Sigmoid colon (tissue), 4 donors: ENCODE data around the gene SALL4.

ENCODE experiments used
- CTCF ChIP-seq, 4 experiments: fragments of 450-650 bp in 3 of 4; fragments of 200-600 bp in 1 of 4; IDR thresholded peaks; one replicate each; pipeline ENCODE4 v1.5.1; 2016 to 2019; ENCODE audit warnings: antibody characterized with exemption in 4 of 4, mild to moderate bottlenecking in 3 of 4, moderate library complexity in 2 of 4
- EP300 ChIP-seq, 4 donors: sonication (generic); formaldehyde crosslinking; IDR thresholded peaks; one replicate each; pipeline ENCODE4 v1.6.1; 2017; ENCODE audit warnings: antibody characterized with exemption in 4 of 4
- POLR2A ChIP-seq, 2 donors: fragments of 450-650 bp; IDR thresholded peaks; one replicate each; pipeline ENCODE4 v1.6.1; 2016; ENCODE audit warnings: antibody characterized with exemption in 2 of 2, mild to moderate bottlenecking in 2 of 2, moderate library complexity in 2 of 2
- POLR2AphosphoS5 ChIP-seq, 4 donors: sonication (generic); formaldehyde crosslinking; IDR thresholded peaks; one replicate each; pipeline ENCODE4 v1.6.1; 2017; ENCODE audit warnings: antibody characterized with exemption in 4 of 4

GRCh38 chr20:51840865-51841264 lies 38.5 kb upstream of the SALL4 start:
- no peak for TF ChIP-seq CTCF (IDR thresholded peaks at IDR 0.05)
- no peak for TF ChIP-seq POLR2A (IDR thresholded peaks at IDR 0.05)
- no peak for TF ChIP-seq EP300 (IDR thresholded peaks at IDR 0.05)
- no peak for TF ChIP-seq POLR2AphosphoS5 (IDR thresholded peaks at IDR 0.05)
